ENCODE results near the gene MGAT5.

Gene MGAT5

DNA sequence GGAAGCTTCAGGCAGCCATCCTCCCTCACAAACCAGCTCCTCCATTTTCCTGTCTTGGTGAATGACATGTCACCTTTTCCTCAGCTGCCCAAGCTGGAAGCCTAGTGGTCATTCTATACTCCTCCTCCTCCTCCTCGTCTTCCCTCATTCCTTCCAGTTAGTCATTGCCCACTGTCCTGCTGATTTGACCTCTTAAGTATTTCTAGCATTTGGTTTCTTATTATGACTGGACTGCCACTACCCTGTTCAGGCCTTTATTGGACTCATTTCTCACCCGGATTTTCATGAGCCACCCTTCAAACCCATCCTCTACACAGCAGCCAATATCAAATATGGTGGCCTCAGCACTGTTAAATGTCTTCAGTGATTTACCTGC lies 21.9 kb upstream of the MGAT5 start:
- DNase-seq, result no peak

GRCh38 chr2:134232461-134232860 lies 21.4 kb upstream of the MGAT5 start:
- DNase-seq, result no peak

DNA sequence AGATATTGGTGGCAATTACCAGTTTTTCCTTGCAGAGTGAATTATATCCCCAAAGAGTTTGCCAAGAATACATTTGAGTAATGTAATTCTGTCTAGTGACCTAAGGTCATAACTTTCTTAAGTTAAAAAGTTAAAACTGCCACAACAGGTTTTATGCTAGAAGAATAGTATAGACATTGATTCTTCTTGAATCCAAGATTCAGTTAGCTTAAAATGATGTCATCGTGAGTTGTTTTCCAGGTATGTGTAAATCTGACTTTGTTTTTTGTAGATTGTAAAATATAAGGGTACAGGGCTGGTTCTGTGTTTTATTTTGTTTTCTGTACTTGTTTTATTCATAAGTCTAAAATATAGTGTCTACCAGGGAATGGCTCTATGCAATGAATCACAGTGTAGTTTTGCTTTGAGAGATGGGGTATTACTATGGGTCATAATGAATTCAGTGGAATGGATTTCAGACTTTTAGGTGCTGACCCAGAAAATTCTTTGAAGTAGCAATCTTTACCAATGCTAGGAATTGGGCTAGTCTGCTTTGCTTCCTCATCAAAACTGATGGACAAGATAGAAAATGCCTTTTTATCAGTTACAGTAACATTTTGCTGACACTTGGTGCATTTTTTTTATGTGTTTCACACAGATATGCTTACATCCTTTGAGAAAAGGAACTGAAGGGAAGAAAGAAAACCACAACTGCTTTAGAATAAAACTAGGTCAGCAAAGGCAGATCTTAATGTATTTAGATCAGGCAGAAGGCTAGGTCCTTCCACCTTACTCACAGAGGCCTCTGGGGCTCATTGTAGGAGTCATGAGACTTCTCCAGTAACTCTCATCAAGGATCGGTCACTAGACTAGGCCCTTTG lies 20.8 kb upstream of the MGAT5 start:
- DNase-seq, result no peak

- DNase-seq, result no peak
Observed at GRCh38 chr2:134233728-134234136, 20.1 kb upstream of the MGAT5 start.

DNA sequence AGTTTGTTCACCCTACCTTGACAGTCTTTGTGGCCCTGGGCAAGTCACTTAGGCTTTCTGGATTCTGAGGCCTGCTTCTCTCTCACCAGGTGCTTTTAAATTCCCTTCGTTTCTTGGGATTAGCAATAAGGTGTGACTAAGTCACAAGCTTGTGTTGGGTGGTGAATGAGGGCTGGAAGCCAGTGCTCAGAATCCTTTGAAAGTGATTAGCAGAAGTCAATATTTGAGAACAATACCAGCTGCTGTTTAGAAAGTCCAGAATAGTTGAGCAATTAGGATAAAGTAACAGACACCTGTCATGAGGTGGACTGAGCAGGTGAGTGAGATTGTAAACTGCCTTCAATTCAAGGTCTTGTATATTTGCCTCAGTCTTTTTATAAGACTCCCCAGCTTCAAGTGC lies 19.3 kb upstream of the MGAT5 start:
- DNase-seq, result no peak

GRCh38 chr2:134235510-134236144 lies 18.2 kb upstream of the MGAT5 start:
- no peak for DNase-seq

GRCh38 chr2:134238371-134238770 lies 15.5 kb upstream of the MGAT5 start:
- no peak for DNase-seq

DNA sequence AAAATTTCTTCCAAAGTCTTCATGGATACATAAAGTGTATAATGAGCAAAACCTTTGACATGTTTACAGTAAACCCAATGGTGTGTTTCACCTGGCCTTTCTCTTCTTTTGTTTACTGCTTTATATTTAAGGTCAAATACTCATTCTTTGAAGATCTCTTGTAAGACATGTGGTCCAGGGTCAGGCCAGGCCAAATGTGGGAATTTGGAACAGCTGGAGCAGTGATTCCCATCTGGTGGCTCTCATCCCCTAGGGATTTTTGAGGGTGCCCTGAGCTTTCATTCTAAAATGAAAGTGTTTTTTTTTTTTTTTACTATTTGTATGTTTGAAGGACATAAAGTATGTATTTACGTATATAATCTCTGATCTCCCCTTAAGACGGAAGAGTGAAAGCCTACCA lies 13.8 kb upstream of the MGAT5 start:
- DNase-seq, result no peak

DNA sequence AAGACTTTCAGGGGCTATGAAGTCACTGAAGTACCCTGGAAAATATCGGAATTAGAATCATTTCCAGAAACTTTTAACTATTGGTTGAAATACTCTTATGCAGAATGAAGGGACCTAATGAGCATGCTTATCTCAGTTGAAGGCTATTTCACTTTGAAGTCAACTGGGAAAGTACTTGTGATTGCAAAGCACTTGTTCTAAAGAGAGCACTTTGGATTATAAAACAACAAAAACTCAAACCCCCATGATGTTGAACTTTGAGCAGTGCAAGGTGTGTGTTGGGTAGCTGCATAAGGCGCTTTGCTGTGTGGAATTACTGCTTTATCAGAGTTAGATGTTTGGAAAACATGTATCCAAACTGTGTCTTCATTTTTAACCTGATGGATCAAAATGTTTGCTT lies 12.0 kb upstream of the MGAT5 start:
- DNase-seq, result no peak

DNA sequence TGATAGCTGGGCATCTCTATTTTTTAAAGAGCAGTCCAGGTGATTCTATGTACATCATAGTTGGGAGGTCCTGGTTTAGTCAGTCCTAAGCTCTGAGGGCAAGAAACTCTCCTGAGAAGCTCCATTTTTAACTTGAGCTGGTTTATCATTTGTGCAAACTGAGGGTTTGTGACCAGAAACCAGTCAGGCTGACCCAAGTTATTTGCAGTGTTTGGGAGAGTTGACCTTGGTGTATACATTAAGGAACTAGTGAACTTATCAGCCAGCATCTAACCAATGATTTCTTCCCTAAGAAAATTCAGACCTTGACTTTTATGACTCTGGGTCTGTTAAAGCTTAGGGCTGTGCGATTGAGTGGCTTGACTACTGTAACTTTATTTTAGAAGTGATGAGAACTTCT lies 10.6 kb upstream of the MGAT5 start:
- no peak for DNase-seq

- DNase-seq, result no peak
Observed at GRCh38 chr2:134244086-134244485, 9.8 kb upstream of the MGAT5 start.

GRCh38 chr2:134244587-134244986 lies 9.3 kb upstream of the MGAT5 start:
- no peak for DNase-seq

DNA sequence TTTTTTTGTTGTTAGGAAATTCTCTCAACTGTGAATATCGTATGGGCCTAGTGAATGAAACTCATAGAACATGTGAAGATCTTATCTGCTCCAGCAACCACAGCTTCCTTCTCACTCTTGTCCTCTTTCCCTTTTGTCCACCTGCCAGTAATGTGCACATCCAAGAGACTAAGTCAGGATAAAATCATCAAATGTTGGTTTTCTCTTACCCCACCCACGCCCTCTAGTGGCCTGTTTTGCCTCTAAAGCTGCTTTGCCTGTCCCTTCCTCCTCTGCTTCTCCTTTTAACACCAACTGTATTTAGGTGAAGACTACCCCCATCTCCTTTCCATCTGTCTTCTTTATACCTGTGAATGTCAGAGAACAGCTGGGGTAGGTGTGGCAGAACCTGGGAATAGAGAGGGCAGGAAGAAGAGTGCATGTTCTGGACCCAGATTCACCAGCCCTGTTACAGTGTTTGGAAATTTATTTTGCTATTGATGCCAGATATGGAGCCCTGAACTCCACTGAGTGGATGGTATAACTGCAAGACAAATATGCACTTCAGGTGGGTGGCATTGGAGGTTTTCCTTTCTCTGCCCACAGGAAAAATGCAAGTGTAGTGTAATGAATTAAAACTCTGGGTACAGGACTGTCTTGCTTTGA lies 8.4 kb upstream of the MGAT5 start:
- peak; percentile 78 for DNase-seq

DNA sequence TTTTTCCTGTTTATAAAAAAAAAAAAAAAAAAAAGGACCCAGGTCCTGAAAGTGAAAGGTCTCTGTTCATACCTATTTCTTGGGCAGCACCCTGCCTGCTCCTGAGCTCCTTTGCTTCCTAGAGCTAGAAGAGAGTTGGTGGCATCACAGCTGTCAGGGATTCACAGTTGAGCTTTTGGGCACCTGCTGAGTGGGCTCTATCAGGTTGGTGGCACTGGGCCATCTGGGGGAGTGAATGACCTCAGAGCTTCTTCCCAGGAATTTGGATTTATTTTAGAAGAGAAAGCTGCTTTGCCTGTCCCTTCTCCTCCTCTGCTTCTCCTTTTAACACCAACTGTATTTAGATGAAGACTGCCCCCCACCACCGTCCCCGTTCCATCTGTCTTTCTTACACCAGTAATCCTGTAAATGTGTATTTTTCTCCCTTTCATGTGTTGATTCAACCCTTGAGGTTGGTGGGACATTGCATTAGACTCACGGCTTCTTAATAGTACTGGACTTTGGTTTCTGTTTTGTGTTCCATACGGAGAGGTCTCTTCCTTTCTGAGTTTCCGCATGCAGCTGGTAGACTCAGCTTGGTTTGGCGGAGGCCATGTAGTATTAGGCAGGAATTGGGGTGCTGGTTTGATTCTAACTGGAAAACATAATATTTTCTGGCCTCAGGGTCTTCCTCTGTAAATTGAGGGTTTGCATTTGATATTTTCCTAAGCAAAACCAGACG lies 7.6 kb upstream of the MGAT5 start:
- no peak for DNase-seq

GRCh38 chr2:134247679-134248078 lies 6.2 kb upstream of the MGAT5 start:
- DNase-seq, result no peak

DNA sequence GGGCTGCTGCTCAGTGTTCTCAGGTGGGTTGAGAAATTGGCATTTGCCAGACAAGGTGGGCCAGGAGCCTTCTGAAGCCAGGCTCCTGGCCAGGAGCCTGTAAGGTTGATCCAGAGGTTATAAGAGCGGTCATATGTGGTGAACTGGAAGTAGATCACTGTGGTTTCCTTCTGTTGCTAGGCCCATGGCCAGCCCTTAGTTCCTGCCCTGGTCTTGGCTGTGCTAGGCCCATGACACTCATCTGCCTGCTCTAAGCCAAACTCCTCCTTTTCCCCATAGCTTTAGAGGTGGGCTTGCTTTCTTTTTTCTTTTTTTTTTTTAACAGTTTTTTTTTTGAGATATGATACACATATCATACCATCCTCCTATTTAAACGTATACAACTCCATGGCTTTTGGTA lies 5.0 kb upstream of the MGAT5 start:
- DNase-seq, result no peak

DNA sequence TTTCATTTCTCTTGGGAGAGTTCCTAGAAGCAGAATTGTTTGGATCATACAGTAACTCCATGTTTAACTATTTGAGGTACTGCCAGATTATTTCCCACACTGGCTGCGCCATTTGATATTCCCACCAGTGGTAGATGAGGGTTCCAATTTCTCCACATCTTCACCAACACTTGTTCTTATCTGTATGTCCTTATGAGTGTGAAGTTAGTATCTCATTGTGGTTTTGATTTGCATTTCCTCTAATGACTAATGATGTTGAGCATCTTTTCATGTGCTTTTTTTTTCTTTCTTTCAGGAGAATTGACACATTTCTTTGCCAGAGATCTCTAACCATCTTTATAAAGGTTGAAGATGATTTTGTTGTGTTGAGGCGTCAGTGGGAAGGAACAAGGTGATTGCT lies 4.1 kb upstream of the MGAT5 start:
- no peak for DNase-seq

DNA sequence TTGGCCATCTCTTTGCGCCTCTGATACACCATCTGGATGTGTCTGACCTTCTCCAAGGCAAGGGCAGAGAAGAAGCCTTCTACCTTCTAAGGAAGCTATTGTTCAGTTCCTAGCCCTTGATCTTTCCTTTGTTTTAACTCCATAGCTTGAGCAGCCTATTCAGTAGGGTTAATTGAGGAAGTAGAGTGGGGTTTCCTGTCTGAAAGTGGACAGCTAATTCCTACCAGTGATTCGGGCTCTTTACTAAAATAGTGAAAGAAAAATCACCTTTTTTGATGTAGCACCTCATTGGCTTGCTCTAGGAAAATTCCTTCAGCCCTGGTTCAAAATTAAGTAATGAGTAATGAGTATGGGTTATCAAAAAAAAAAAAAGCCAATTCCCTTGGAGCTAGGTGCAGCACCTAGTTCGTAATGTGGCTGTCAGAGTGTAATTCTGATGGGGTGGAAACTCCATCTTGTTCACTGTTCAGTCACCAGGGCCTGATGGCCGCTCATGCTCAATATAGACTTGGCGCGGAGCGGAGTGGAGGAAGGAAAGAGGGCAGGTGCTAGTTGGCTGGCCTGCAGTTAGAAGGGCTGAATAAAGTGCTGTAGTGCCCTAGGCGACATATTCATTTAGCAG lies 2.9 kb upstream of the MGAT5 start:
- DNase-seq, result no peak

GRCh38 chr2:134252092-134252750 lies 1.7 kb upstream of the MGAT5 start:
- DNase-seq, result no peak

DNA sequence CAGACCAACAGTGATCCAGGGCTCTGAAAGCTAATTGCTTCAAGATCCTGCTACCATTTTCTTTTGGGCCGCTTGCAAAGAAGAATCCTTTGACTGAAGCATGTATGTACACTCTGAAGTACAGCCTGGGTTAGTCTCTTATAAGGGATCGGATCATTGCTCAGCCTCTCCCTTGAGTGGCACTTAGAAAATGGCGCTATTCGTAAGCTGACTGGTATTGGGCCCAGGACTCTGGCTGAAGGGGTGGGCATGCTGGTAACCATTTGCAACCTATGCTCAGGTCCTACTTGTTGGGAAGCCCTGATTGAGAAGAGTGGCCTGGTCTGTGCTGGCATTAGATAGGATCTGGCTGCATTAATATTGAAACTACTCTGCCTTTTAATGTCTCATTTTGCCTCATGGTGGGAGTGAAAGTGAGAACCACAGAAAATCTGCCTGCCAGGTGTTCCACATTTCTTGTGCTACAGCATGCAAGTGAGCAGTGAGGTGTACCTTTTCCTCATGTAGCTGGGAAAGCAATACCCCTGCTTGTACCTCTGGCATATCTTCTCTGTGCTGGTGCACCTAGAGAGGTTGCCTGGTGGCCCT lies 661 bp upstream of the MGAT5 start:
- no peak for DNase-seq

DNA sequence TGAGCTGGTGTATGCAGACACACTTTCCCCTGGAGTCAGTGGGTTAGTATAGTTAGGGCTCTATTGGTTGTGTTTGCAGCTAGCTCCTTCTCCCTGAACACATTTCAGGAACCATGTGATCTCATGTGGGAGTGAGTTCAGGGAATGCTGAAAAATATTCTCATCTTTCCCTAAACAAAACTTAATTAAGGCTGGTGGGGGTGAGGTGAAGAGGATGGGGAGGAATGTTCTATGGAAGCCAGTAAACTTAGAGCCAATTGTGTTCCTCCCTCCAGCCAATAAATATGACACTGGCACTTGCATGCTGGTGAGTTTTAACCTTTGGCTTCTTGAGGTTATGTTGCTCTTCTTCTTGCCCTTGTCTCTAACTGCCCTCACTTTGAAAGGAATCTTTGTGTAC lies 952 bp downstream of the MGAT5 start:
- no peak for DNase-seq

GRCh38 chr2:134256956-134257355 lies 3.1 kb downstream of the MGAT5 start:
- no peak for DNase-seq

All from activated T-cell treated with anti-CD3 and anti-CD28 coated beads for 4 hours (primary cell).